Muscle of back (tissue), 11 donors: Measurements from ENCODE around the gene PACS2. TPM values are rescaled to one million over a fixed set of nuclear protein-coding genes. Genes with fewer than 3 reads are reported as not detected.
"Not testable (repeated sequence)": the region's sequence is repeated elsewhere in the genome, so short reads cannot be mapped to it uniquely, and the experiment has no call there.

Experiments used
- DNase-seq, 3 donors: peaks; one replicate each; pipeline versions ENCODE4 v3.0.0 to v3.0.0-alpha.2; 2013
- polyA plus RNA-seq, 10 donors: library from polyadenylated mRNA; unstranded; fragments of 120-200 nt; gene quantifications; one replicate each; pipeline ENCODE4 v1.2.1, GENCODE V29; 2013; ENCODE audit not compliant: insufficient read length in 10 of 10

Gene PACS2
- polyA plus RNA-seq, 10 donors: 68.7 to 112 (median 87.4) TPM

DNA sequence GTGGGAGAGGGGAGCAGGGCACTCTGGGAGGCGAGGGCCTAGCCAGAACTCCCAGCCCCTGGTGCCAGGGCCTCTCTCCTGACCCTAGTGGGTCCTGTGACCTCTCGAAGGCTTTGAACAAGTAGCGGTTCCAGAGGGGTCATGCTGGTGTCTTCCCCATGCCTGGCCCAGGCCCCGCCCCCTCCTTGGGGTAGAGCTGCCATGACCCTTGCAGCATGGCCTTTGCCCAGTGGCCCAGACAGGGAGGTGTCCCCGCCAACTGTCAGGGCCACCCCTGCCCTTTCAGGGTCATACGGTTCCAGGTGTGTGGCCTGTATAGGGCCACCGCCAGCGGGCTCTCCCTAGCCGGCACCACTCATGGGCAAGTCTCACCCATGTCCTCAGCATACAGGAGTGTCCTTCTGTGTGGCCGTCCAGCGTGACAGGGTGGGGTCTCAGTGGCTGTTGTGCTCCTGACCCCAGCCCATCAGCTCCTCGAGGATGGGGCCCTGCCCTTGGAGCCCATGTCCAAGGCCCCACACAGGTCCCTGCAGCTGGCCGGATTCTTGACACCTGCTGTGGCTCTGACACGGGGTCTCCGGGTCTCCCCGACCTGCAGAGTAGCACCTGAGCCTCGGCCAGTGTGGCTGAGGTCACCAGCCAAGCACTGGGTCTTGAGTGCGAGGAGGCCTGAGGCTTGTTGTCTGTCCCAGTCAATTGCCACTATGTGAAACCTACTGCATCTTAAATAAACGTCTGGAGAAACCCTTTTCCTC, 34.6 kb downstream of the PACS2 start:
- DNase-seq: no peak

DNA sequence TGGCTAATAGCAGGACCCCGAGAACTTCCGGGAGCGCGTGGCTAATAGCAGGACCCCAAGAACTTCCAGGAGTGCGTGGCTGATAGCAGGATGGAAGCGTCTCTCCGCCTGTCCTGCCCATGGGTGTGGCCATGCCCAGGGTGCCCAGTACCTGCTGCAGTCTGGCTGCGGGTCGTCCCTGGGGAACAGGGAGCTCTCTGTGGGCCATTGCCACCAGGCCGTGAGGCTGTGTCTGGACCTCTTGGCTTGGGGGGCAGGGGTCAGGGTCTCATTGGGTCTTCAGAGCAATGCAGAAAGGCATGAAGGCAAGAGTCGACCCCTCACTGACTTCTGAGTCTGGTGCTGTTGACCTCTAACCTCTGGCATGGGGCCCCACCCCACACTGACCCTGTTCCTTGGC, 35.4 kb downstream of the PACS2 start:
- no peak for DNase-seq

DNA sequence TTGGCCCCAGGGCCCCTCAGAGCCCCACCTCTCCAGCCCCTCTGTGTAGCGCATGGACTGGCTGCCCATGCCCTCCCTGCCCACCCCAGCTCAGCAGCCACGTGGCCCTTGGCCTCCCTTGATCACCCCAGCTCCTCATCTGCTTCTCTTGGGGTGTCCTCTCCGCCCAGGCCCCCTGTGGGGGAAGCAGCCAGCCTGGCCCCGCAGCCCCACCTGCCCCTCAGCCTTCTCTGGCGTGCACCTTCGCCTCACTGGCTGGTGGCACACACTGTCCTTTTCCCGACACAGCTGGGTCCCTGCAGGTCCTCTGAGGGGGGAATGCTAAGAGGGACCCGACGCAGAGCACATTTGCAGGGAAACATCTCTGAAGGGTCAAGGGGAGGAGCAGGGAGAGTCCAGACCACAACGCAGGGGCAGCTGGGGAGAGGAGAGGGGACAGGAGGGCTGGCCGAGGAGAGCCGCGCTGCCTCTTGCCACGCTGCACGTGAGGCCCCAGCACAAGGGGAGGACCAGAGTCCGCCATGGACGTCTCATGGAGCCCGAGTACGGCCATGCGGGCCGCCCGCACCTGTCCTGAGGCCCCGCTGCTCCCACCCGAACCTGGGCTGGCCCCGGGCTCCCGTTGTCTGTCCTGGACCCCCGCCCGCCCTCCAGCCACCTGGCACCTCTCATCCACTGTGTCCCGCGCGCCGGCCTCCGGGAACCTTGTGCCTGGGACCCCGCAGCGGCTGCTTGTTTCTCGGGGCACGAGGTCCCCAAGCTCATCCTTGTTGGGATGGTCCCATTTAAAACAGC, 36.1 kb downstream of the PACS2 start:
- no peak for DNase-seq

DNA sequence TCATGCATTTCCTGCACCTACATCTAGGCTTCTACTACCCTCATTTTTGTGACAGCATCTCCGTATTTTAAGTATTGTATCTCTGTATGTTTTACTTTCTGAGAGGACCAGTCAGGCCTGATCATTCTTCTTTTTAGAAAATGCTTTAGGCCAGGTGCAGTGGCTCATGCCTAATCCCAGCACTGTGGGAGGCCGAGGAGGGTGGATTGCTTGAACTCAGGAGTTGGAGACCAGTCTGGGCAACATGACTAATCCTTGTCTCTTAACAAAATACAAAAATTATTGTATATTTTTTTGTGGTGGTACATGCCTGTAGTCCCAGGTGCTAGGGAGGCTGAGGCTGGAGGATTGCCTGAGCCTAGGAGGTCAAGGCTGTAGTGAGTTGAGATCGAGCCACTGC, 36.9 kb downstream of the PACS2 start:
- DNase-seq: no peak

DNA sequence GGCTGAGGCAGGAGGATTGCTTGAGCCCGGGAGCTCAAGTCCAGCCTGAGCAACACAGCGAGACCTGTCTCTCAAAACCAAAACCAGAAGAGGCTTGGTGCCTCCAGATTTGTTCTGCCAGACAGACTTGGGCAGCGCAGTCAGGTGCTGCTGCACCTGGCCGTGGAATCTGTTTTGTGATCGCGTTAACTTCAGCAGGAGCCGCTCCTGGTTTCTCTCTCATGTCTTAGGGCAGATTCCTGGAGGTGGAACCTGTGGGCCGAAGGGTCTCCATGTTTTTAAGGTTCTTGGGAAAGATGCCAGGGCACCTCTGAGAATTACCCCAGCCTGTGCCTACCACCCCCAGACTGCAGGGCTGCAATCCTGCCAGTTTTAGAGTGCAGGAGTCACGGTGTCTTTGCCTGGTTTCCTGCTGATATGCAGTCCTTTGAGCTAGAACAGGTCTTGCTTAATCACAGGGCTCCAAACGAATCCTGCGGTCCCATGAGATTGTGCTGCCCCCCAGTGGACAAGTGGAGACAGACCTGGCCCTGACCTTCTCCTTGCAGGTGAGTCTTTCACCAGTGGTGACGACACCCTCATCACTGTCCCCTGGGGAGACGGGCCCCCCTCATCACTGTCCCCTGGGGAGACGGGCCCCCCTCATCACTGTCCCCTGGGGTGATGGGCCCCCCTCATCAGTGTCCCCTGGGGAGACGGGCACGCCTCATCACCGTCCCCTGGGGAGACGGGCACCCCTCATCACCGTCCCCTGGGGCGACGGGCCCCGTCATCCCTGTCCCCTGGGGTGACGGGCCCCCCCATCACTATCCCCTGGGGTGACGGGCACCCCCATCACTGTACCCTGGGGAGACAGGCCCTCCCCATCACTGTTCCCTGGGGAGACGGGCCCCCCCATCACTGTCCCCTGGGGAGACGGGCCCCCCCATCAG, 37.6 kb downstream of the PACS2 start:
- DNase-seq: peak; percentile 75 to 83 (median 78)

DNA sequence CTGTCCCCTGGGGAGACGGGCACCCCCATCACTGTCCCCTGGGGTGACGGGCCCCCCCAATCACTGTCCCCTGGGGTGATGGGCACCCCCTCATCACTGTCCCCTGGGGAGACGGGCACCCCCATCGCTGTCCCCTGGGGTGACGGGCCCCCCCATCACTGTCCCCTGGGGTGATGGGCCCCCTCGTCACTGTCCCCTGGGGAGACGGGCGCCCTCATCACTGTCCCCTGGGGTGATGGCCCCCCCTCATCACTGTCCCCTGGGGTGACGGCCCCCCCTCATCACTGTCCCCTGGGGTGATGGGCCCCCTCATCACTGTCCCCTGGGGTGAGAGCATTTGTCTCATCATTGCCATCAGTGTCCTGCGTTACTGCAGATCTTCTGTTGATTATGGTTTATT, 38.6 kb downstream of the PACS2 start:
- no peak for DNase-seq

DNA sequence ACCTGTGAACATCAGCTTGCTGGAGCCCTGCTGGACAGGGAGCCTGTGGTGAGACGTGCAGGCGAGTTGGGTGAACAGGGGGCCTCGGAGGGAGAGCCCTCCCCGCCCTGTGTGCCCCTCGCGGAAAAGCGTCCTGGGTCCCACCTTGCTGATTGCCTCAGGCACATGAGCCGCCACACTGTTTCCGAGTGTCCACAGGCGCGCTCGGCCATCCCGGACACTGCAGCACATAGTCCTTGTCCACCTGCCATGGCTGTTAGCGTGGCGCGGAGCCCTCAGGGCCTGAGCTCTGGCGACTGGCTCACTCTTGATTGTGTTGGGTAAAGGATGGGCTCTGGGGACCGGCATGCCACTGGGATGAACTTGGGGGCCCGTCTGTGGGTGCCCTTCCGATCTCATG, 40.0 kb downstream of the PACS2 start:
- DNase-seq: no peak

DNA sequence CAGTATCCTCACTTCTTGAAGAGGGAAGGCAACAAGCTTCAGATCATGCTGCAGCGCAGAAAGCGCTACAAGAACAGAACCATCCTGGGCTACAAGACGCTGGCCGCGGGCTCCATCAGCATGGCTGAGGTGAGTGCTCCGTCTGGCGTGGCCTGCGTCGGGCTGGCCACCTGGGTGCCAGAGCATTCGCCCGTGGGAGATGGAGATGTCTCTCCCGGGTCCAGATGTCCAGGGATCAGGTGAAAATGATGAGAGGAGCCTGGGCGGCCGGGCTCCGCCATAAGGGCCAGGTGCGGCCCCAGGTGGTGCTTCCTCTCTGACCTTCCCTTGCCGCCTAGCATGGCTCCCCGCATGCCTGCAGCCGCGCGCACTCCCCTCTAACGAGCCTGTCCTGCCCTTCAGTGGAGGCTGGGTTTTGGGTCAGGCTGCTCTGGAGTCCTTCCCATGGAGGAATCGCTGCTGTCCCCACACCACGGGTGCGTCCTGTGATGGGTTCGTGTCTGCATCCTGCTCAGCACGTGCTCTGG, 40.6 kb downstream of the PACS2 start:
- no peak for DNase-seq

DNA sequence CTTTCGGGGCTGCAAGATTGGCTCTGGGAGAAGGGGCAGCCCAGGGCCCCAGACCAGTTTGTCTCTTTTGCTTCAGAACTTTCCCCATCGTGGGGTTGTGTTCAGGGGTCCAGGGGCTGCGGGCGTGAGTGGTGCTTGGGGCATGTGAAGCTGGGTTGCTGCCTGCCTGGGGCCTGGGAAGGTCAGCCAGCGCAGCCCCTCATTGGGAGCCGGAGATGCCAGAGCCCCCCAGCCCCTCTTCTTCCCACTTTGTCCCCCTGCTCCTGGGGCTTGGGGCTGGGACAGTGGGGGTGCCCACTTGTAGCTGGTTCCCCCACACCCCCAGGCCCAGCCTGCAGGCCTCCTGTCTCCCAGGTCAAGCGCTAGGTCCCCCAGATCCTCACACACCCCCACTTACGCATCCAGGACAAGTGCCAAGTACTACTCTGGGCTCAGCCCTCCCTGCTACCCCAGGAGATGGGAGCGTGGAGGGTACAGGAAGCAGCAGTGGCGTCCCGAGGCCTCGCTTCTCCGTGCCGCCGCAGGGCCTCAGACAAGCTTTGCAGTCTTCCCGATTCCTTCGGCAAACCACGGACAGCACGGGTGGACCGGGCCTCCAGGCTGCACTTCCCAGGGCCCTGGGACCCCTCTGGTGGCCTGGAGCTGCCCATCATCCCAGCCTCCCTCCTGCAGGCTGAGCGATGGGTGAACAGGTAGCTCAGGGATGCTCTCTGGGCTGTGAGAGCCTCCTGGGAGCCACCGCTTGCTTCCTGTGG, 41.5 kb downstream of the PACS2 start:
- no peak for DNase-seq

DNA sequence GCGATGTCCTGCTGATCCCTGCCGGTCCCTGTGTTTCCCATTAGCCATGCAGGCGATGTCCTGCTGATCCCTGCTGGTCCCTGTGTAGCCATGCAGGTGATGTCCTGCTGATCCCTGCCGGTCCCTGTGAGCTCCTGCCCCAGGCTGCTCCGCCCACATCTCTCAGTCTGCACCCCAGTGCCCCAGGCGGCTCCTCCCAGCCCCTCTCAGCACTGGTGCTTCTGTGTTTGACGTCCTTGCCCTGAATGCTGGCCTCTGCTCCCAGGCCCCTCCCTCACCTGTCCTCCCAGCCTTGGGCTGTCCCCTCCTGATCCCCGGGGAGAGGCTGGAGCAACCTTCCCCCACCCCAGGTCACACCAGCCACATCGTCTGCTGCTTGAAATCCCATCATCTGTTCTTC, 42.4 kb downstream of the PACS2 start:
- DNase-seq: no peak

DNA sequence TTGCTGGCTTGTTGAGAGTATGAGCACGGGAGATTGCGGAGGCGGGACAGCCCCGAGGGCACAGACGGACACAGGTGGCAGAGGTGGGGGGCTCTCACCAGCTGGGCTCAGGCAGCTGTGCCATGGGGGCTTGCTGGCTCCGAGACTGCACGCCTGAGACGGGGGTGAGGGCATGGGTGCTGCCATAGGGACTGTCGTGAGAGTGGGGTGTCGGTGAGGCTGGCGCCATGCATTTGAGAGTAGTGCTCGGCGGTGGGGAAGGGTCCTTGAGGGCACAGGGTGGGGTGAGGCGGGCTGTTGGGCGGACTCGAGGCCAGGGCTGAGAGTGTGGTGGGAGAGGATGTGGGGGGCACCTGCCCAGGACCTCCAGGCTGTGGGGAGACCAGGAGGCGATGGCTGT, 43.1 kb downstream of the PACS2 start:
- no peak for DNase-seq

DNA sequence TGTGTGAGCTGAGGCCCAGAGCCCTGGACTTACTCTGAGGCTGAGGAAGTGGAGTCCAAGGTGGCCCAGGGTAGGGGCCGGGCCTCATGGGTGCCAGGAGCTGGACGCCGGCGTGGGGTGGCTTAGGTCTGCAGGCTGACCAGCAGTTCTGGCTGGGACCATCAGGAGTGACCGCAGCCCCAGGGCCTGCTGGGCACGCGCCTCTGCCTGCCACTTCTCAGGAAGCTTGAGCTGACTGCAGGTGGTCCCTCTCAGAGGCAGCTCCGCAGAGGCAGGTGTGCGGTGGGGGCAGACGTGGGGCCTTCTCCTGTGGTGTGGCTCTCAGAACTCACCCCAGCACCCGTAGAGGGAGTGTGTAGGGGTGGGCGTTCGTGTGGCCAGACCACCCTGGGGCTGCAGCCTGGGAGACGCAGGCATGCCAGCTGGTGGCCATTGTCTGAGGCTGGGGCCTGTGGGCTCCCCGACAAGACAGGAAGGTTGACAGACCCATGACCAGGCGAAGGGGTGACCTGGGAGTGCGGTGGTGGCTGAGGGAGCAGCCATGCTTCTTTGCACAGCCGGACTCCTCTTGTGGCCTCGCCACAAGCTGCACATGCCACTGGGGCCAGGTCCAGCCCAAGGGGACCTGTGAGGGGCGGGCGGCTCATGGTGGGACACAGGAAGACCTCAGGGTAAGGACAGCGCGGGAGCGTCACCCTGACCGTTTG, 43.7 kb downstream of the PACS2 start:
- no peak for DNase-seq

DNA sequence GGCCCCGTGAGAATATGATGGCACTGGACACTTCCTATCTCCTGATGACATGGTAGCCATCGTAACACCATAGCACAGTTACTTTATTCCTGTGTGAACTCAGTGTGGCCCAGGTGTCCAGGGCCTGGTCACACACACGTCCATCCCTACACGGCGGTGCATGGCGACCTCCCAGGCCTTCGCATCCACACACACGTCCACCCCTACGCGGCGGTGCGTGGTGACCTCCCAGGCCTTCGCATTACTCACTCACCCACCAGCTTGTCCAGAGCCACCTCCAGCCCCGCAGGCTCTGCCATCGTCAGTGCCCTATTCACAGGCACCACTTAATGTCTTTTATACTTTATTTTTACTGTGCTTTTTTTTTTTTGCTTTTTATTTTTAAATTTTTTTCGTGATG, 44.4 kb downstream of the PACS2 start:
- DNase-seq: no peak

DNA sequence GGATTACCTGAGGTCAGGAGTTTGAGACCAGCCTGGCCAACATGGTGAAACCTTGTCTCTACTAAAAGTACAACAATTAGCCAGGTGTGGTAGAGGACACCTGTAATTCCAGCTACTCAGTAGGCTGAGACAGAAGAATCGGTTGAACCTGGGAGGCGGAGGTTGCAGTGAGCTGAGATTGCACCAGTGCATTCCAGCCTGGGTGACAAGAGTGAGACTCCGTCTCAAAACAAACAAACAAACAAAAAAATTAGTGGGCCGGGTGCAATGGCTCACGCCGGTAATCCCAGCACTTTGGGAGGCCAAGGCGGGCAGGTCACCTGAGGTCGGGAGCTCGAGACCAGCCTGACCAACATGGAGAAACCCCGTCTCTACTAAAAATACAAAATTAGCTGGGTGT, 46.9 kb downstream of the PACS2 start:
- DNase-seq: not testable (repeated sequence)

DNA sequence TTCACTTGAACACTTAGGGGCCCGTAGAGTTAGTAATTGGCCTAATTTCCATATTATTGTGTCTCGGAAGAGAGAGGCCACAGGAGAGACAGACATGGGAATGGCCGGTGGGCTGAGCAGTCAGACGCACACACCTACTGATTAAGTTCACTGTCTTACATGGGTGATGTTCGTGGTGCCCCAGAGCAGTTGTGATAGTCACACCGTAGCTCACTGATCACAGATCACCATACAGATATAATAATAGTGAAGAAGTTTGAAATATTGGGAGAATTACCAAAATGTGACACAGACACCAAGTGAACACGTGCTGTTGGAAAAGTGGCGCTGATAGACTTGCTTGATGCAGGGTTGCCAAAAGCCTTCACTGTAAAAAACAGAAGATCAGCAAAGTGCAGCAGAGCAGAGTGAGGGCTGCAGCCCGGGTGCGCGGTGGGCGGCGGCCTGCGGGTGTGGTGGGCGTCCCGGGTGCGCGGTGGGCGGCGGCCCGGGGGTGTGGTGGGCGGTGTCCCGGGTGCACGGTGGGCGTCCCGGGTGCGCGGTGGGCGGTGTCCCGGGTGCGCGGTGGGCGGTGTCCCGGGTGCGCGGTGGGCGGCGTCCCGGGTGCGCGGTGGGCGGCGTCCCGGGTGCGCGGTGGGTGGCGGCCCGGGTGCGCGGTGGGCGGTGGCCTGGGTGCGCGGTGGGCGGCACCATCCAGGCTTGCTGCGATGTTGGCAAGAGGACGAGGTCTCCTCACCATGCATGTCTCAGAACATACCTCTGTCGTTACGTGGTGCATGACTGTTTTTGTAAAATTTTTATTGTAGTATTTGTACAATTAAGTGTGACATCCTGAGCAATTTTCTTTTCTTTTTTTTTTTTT, 49.5 kb downstream of the PACS2 start:
- peak in 1 of 3 donors; percentile 38 for DNase-seq

DNA sequence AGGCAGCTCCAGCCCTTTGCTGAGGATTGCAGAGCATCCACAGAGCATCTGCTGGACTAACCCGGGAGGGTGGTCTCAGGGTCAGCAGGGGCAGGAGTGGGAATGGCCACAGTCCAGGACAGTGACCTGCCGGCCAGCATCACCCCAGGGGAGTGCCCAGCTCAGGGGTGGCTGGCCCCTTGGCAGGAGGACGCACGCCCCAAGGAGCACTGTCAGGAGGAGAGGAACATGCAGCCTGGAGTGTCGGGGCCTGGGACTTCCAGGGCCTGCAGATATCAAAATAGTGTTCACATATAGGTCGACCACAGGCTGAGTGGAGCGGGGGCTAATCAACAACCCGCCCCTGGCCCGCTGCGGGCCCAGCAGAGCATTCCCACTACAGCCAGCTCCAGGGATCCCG, 50.6 kb downstream of the PACS2 start:
- DNase-seq: no peak

DNA sequence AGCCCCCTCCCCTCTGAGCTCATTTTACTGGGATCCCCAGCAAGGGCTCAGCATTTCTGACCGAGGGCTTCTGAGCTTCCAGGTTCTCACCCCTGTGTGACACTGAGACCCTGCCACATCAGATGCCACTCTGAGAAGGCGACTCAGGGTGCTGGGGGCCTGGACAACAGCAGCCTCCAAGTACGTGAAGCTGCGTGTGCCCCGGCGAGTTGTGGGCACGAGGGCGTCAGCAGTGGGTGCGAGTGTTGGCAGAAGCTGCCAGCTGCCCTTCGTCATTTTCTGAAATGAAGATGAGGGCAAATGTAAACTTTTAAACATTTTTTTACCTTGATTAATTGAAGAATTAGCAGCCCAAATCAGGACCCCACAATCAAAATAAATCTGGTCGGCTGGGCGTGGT, 51.1 kb downstream of the PACS2 start:
- no peak for DNase-seq

DNA sequence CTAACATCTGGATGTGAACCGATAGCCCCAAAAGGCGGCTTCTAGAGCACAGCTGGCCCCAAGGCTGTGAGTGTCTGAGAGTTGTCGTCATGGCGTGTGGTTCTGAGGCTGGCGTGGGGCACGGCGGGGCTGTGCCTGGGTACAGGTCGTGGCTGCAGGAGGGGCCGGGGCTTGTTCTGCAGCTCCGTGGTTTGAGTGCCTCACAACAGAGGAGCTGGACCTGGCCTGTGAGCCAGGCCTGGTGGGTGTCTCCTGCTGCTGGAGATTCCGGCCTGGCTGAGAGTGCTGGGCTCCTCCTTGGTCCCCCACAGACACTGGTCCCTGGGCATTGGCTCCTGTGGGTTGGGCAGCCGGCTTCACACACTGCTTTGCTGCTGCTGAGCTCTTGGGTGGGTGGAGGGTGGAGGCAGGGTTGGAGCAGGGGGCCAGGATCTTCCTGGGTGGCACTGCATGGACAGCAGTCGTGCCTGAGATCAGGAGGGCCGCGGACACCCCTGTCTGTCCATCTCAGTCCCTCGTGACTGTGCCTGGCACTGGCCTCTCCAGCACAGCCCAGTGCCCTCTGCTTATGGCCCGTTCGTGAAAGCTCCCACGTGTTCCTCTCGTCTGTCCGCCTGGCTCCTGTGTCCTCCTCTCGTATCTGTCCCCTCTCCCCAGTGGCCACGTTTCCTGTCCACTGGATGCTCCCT, 52.0 kb downstream of the PACS2 start:
- no peak for DNase-seq
